ENCODE data around the gene PIK3CA. TPM values are rescaled to one million over a fixed set of nuclear protein-coding genes. Genes with fewer than 3 reads are reported as not detected.

The PIK3CA gene
- total and polyA plus RNA-seq, 2 donors = 14.1 to 27.3 TPM

DNA sequence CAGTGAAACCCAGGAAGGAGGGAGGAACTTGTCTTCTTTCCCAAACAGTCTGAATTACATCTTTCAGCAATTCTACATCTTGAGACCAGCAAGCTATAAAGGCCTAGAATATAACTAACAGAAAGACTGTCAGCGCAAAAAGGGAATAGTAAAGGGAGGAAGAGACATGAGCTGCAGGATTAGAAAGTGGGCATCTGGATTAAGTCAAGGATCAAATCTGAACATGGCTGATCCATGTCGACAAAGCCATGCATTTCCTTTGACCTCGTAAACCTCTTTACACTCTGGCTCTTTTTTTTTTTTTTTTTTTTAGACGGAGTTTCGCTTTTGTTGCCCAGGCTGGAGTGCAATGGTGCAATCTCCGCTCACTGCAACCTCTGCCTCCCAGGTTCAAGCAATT, 138.2 kb downstream of the PIK3CA start:
- no peak overlapping the region for H3K4me3 ChIP-seq (ENCODE audit: low read length in 2 of 2)
- no peaks in the 10 kb centered on the region for H3K36me3 ChIP-seq (ENCODE audit: control insufficient read depth in 2 of 2, insufficient read depth in 2 of 2, low read length in 1 of 2)
- H3K9me3 ChIP-seq (ENCODE audit: control insufficient read depth in 2 of 2, insufficient read depth in 1 of 2, low read length in 1 of 2) = no peaks in the 10 kb centered on the region
- H3K27ac ChIP-seq (ENCODE audit: low read depth in 1 of 2, low read length in 1 of 2) = no peak overlapping the region
- H3K4me1 ChIP-seq (ENCODE audit: control insufficient read depth in 2 of 2, insufficient read depth in 2 of 2, low read length in 2 of 2) = no peaks in the 10 kb centered on the region
- 94% methylated on average over 6 of the region's 6 CpGs for WGBS
- no peak for DNase-seq (ENCODE audit: low read depth in 6 of 9, low spot score in 9 of 9)
- H3K27me3 ChIP-seq (ENCODE audit: control insufficient read depth in 2 of 2, insufficient read depth in 1 of 2, low read length in 1 of 2) = no peaks in the 10 kb centered on the region

DNA sequence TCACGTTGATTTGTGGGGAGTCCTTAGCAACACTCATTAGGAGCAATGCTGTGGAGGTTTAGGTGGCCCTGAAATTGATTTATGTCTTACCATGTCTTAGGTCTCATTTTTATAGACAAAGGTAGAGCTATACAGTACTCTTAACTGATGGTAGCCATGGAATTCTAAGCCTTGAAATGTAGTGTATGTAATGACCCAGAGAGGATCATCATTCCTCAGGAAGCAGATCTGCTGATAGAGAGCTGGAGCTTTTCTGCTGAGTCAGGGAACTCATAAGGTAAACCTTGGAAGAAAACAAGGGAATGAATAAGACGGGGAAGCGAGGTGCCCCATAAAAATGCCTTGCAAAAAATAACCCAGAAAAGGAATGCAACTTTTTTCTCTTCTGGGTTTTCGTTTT, 140.7 kb downstream of the PIK3CA start:
- Histone ChIP-seq H3K36me3 (ENCODE audit: control insufficient read depth in 2 of 2, insufficient read depth in 2 of 2, low read length in 1 of 2) (no peaks in the 10 kb centered on the region), H3K27ac (ENCODE audit: low read depth in 1 of 2, low read length in 1 of 2) (no peak overlapping the region), H3K4me3 (ENCODE audit: low read length in 2 of 2) (no peak overlapping the region), H3K9me3 (ENCODE audit: control insufficient read depth in 2 of 2, insufficient read depth in 1 of 2, low read length in 1 of 2) (no peaks in the 10 kb centered on the region), H3K27me3 (ENCODE audit: control insufficient read depth in 2 of 2, insufficient read depth in 1 of 2, low read length in 1 of 2) (no peaks in the 10 kb centered on the region), H3K4me1 (ENCODE audit: control insufficient read depth in 2 of 2, insufficient read depth in 2 of 2, low read length in 2 of 2) (no peaks in the 10 kb centered on the region)
- DNase-seq (ENCODE audit: low read depth in 6 of 9, low spot score in 9 of 9) = no peak
- 84% methylated on average over 4 of the region's 4 CpGs for WGBS

DNA sequence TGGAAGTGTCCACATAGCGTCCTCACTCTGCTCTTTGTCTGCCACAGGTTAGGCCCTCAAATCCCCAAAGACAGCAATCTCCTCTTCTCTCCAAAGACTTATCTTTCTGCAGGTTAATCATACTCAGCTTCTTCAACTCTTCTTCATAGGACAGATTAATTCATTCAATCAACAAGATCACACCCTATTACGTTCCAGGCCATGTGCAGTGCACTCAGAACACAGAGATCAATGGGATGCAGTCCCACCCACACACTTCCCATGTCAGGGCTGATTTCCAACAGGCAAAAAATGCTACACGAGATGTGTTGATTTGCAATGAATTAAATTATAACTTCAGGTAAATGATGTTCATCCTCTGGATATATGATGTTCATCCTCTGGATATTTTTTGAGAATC, 141.1 kb downstream of the PIK3CA start:
- 75% methylated on average over 3 of the region's 3 CpGs for WGBS
- Histone ChIP-seq H3K36me3 (ENCODE audit: control insufficient read depth in 2 of 2, insufficient read depth in 2 of 2, low read length in 1 of 2) (no peaks in the 10 kb centered on the region), H3K27me3 (ENCODE audit: control insufficient read depth in 2 of 2, insufficient read depth in 1 of 2, low read length in 1 of 2) (no peaks in the 10 kb centered on the region), H3K4me1 (ENCODE audit: control insufficient read depth in 2 of 2, insufficient read depth in 2 of 2, low read length in 2 of 2) (no peaks in the 10 kb centered on the region), H3K4me3 (ENCODE audit: low read length in 2 of 2) (no peak overlapping the region), H3K9me3 (ENCODE audit: control insufficient read depth in 2 of 2, insufficient read depth in 1 of 2, low read length in 1 of 2) (no peaks in the 10 kb centered on the region), H3K27ac (ENCODE audit: low read depth in 1 of 2, low read length in 1 of 2) (no peak overlapping the region)
- no peak for DNase-seq (ENCODE audit: low read depth in 6 of 9, low spot score in 9 of 9)

Other genes with a start within 250 kb of the PIK3CA start
- 3.7 TPM for gene ZMAT3, start 76.5 kb upstream of the PIK3CA start, total RNA-seq
- 6.6 TPM for gene ZMAT3, start 76.5 kb upstream of the PIK3CA start, polyA plus RNA-seq
- gene KCNMB3, start 102.8 kb downstream of the PIK3CA start, total RNA-seq = 0.80 TPM
- 3.6 TPM for gene KCNMB3, start 102.8 kb downstream of the PIK3CA start, polyA plus RNA-seq
- 31.9 TPM for gene ZNF639, start 174.7 kb downstream of the PIK3CA start, total RNA-seq
- 36.4 TPM for gene ZNF639, start 174.7 kb downstream of the PIK3CA start, polyA plus RNA-seq
- gene MFN1, start 199.4 kb downstream of the PIK3CA start, total RNA-seq = 32.2 TPM
- 31.5 TPM for gene MFN1, start 199.4 kb downstream of the PIK3CA start, polyA plus RNA-seq